SK-N-SH (cell line): Measurements from ENCODE around the gene PCDHA8. TPM values are rescaled to one million over a fixed set of nuclear protein-coding genes. Genes with fewer than 3 reads are reported as not detected.

ENCODE experiments used
- CTCF ChIA-PET: fragments of 300-600, 350-600 bp; formaldehyde crosslinking; extraction: SDS; loops from one replicate; lab custom pipeline; 2021; lab: Yijun Ruan, JAX
- POLR2A ChIA-PET: fragments of 350-600 bp; sonication (Branson Sonifier 250); formaldehyde crosslinking; extraction: SDS; loops from one replicate; lab custom pipeline; 2020; ENCODE audit warnings: antibody characterized with exemption, inconsistent platforms; lab: Yijun Ruan, JAX
- DNase-seq: peaks from one replicate; pipeline ENCODE4 v3.0.0; 2012
- H2AFZ ChIP-seq: fragments of 200-600 bp; sonication (generic); 2 replicates; pipeline ENCODE4 v1.8.1; 2016; ENCODE audit warnings: antibody characterized with exemption, mild to moderate bottlenecking, low read depth
- H3F3A ChIP-seq: fragments of 200-600 bp; sonication (generic); replicated peaks from 2 replicates; pipeline ENCODE3; 2016; ENCODE audit warnings: antibody characterized with exemption, mild to moderate bottlenecking; ENCODE audit not compliant: insufficient read depth
- H3K27ac ChIP-seq, 2 experiments: fragments of 200-500 bp in 1 of 2; fragments of 200-600 bp in 1 of 2; sonication (Bioruptor generic) in 1 of 2; sonication (generic), shearing (Covaris generic) in 1 of 2; 2 replicates each; pipeline versions ENCODE4 v1.5.1 to v1.6.1; 2014 to 2016; ENCODE audit warnings: low read depth in 2 of 2, inconsistent platforms in 1 of 2, low read length in 1 of 2, mild to moderate bottlenecking in 1 of 2, mixed read lengths in 1 of 2
- H3K27me3 ChIP-seq: fragments of 200-600 bp; sonication (generic), shearing (Covaris generic); 2 replicates; pipeline ENCODE4 v1.6.1; 2016; ENCODE audit warnings: mixed run types; ENCODE audit not compliant: insufficient read depth
- H3K36me3 ChIP-seq, 2 experiments: fragments of 200-500 bp in 1 of 2; fragments of 200-600 bp in 1 of 2; sonication (Bioruptor generic) in 1 of 2; sonication (generic) in 1 of 2; replicated peaks in 1 of 2; 2 replicates each; pipeline versions ENCODE3 to v1.5.1; 2014 to 2016; ENCODE audit warnings: low read length in 1 of 2, mild to moderate bottlenecking in 1 of 2; ENCODE audit not compliant: insufficient read depth in 2 of 2, control insufficient read depth in 1 of 2
- H3K4me1 ChIP-seq, 2 experiments: fragments of 200-500 bp in 1 of 2; fragments of 200-600 bp in 1 of 2; sonication (Bioruptor generic) in 1 of 2; sonication (generic), shearing (Covaris generic) in 1 of 2; 2 replicates each; pipeline versions ENCODE4 v1.5.1 to v1.6.1; 2014 to 2016; ENCODE audit warnings: low read depth in 1 of 2, low read length in 1 of 2, mixed run types in 1 of 2; ENCODE audit not compliant: insufficient read depth in 2 of 2, control insufficient read depth in 1 of 2
- H3K4me2 ChIP-seq: fragments of 200-600 bp; sonication (generic), shearing (Covaris generic); 2 replicates; pipeline ENCODE4 v1.6.1; 2017; ENCODE audit warnings: mixed run types
- H3K4me3 ChIP-seq, 2 experiments: fragments of 200-500 bp in 1 of 2; fragments of 200-600 bp in 1 of 2; sonication (Bioruptor generic) in 1 of 2; sonication (generic), shearing (Covaris generic) in 1 of 2; 2 replicates each; pipeline versions ENCODE4 v1.5.1 to v1.8.1; 2014 to 2016; ENCODE audit warnings: low read depth in 2 of 2, inconsistent platforms in 1 of 2, low read length in 1 of 2, mild to moderate bottlenecking in 1 of 2, mixed read lengths in 1 of 2, moderate library complexity in 1 of 2
- H3K79me2 ChIP-seq: fragments of 200-600 bp; sonication (generic); 2 replicates; pipeline ENCODE4 v1.8.1; 2017; ENCODE audit warnings: mild to moderate bottlenecking; ENCODE audit not compliant: insufficient read depth
- H3K9ac ChIP-seq: fragments of 200-600 bp; sonication (generic); 2 replicates; pipeline ENCODE4 v1.6.1; 2017; ENCODE audit warnings: mixed run types
- H3K9me2 ChIP-seq: fragments of 200-600 bp; sonication (generic); 2 replicates; pipeline ENCODE4 v1.6.1; 2017; ENCODE audit warnings: mixed run types
- H3K9me3 ChIP-seq: fragments of 200-600 bp; sonication (generic); 2 replicates; pipeline ENCODE4 v1.6.1; 2017; ENCODE audit warnings: mixed run types, mild to moderate bottlenecking, moderate library complexity
- H4K20me1 ChIP-seq: fragments of 200-600 bp; sonication (generic); 2 replicates; pipeline ENCODE4 v1.6.1; 2017; ENCODE audit warnings: mild to moderate bottlenecking, mixed run types; ENCODE audit not compliant: insufficient read depth
- CHD2 ChIP-seq: fragments of 150-350 bp; IDR thresholded peaks from 2 replicates; pipeline ENCODE4 v1.6.1; 2018; ENCODE audit warnings: low read length; ENCODE audit not compliant: partially characterized antibody
- ELF1 ChIP-seq: IDR thresholded peaks from 2 replicates; pipeline ENCODE4 v1.4.0; 2012
- EP300 ChIP-seq, 2 experiments: IDR thresholded peaks; 2 replicates each; pipeline versions ENCODE4 v1.4.0 to v1.6.1; 2012; ENCODE audit warnings: borderline replicate concordance in 1 of 2, low read depth in 1 of 2, low read length in 1 of 2
- FOXJ3 ChIP-seq: sonication (generic); formaldehyde crosslinking; IDR thresholded peaks from 2 replicates; pipeline ENCODE4 v1.5.1; 2020; ENCODE audit warnings: mild to moderate bottlenecking, missing genetic modification reagents
- FOXM1 ChIP-seq: IDR thresholded peaks from 2 replicates; pipeline ENCODE4 v1.4.0; 2012; ENCODE audit warnings: low read depth, mild to moderate bottlenecking
- GATA2 ChIP-seq: sonication (generic); formaldehyde crosslinking; IDR thresholded peaks from 2 replicates; pipeline ENCODE4 v1.5.0; 2020; ENCODE audit warnings: mild to moderate bottlenecking, missing genetic modification reagents
- JUND ChIP-seq: IDR thresholded peaks from 2 replicates; pipeline ENCODE4 v1.4.0; 2012
- NFIC ChIP-seq: IDR thresholded peaks from 2 replicates; pipeline ENCODE4 v1.4.0; 2012; ENCODE audit warnings: borderline replicate concordance
- POLR2AphosphoS5 ChIP-seq: IDR thresholded peaks from 2 replicates; pipeline ENCODE4 v1.6.1; 2012; ENCODE audit warnings: low read depth, low read length
- RCOR1 ChIP-seq: fragments of 150-350 bp; IDR thresholded peaks from 2 replicates; pipeline ENCODE4 v1.6.1; 2017; ENCODE audit warnings: antibody characterized with exemption, low read length
- REST ChIP-seq: IDR thresholded peaks from 2 replicates; pipeline ENCODE4 v1.6.1; 2012; ENCODE audit warnings: mild to moderate bottlenecking, low read depth, low read length, moderate library complexity
- SIN3A ChIP-seq: IDR thresholded peaks from 2 replicates; pipeline ENCODE4 v1.6.1; 2012; ENCODE audit warnings: low read depth, mild to moderate bottlenecking, low read length, moderate library complexity, borderline replicate concordance
- TAF1 ChIP-seq: IDR thresholded peaks from 2 replicates; pipeline ENCODE4 v1.6.1; 2012; ENCODE audit warnings: low read depth, mild to moderate bottlenecking, low read length, moderate library complexity, borderline replicate concordance
- YY1 ChIP-seq: IDR thresholded peaks from 2 replicates; pipeline ENCODE4 v1.4.0; 2012; ENCODE audit warnings: low read depth, mild to moderate bottlenecking
- WGBS: methylation state at CpG from one replicate; pipeline ENCODE4 v1.1.6; 2017; ENCODE audit warnings: low lambda C conversion rate; 5-methylcytosine and 5-hydroxymethylcytosine counted together
- polyA plus RNA-seq, 3 experiments: library from polyadenylated mRNA; depleted of rRNA; stranded (reverse); fragments of >200 nt; gene quantifications; 2 replicates each; pipeline ENCODE4 v1.2.3, GENCODE V29; 2012
- TF ChIP-seq, protein P1 (sequence below): IDR thresholded peaks from 2 replicates; pipeline ENCODE4 v1.4.0; 2012; ENCODE audit warnings: low read depth, borderline replicate concordance
- TF ChIP-seq, protein P2 (sequence below): IDR thresholded peaks from 2 replicates; pipeline ENCODE4; 2012
- TF ChIP-seq, protein P3 (sequence below): IDR thresholded peaks from 2 replicates; pipeline ENCODE4 v1.4.0; 2012; ENCODE audit warnings: low read depth

PCDHA8 gene
- polyA plus RNA-seq, 1 of the 3 experiments (the other 2 are of a cell fraction): 0.54 TPM

GRCh38 chr5:140840978-140841962 is at the start of gene PCDHA8 (continued):
- peak; percentile 46; the same call in 1 of the 2 replicates for TF ChIP-seq REST
- TF ChIP-seq FOXJ3 (CRISPR knock-in tag): no peak
- no peak for TF ChIP-seq JUND
- no peak for TF ChIP-seq FOXM1
- no peak for TF ChIP-seq EP300 (IDR thresholded peaks at IDR 0.05; ENCODE audit: borderline replicate concordance in 1 of 2, low read depth in 1 of 2, low read length in 1 of 2)
- TF ChIP-seq POLR2AphosphoS5: no peak
- peak; percentile 75 for TF ChIP-seq ELF1
- TF ChIP-seq TAF1: no peak
- peak; percentile 43; the same call in 1 of the 2 replicates for TF ChIP-seq RCOR1
- no peak for TF ChIP-seq SIN3A
- TF ChIP-seq NFIC: no peak
- TF ChIP-seq, protein P1, sequence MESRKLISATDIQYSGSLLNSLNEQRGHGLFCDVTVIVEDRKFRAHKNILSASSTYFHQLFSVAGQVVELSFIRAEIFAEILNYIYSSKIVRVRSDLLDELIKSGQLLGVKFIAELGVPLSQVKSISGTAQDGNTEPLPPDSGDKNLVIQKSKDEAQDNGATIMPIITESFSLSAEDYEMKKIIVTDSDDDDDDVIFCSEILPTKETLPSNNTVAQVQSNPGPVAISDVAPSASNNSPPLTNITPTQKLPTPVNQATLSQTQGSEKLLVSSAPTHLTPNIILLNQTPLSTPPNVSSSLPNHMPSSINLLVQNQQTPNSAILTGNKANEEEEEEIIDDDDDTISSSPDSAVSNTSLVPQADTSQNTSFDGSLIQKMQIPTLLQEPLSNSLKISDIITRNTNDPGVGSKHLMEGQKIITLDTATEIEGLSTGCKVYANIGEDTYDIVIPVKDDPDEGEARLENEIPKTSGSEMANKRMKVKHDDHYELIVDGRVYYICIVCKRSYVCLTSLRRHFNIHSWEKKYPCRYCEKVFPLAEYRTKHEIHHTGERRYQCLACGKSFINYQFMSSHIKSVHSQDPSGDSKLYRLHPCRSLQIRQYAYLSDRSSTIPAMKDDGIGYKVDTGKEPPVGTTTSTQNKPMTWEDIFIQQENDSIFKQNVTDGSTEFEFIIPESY: no peak
- no peak for TF ChIP-seq YY1

GRCh38 chr5:140794595-140795258 is 46.3 kb upstream of the PCDHA8 start, which contains the start of gene PCDHA2:
Gene PCDHA2 (plus strand): TSS chr5:140794852.
- Histone ChIP-seq H3K9me2 (no peaks in the 10 kb centered on the region), H2AFZ (no peak within 1 kb of the TSS), H3K4me3 (peak within 1 kb of the TSS in 1 of 2 experiments; percentile 17; a peak in 1 of 4 replicates), H3F3A (no peaks in the 10 kb centered on the region), H3K9me3 (peaks cover 15% of the 10 kb centered on the region; the same call in 1 of the 2 replicates), H3K9ac (no peak within 1 kb of the TSS), H3K27ac (no peak within 1 kb of the TSS), H3K36me3 (no peaks in the 10 kb centered on the region), H3K4me1 (no peaks in the 10 kb centered on the region), H3K4me2 (no peak within 1 kb of the TSS), H4K20me1 (no peaks in the 10 kb centered on the region), H3K79me2 (no peaks in the 10 kb centered on the region), H3K27me3 (no peaks in the 10 kb centered on the region)
- no peak for DNase-seq
- POLR2A ChIA-PET: no interaction called here
- WGBS: 76% methylated on average over 27 of the region's 27 CpGs
- CTCF ChIA-PET: interaction anchor here (0.6 to 3.7 kb wide), 5 partner anchors 12 to 426 kb away, joined by 3 to 23 read pairs (median 3); partner anchors contain the start of genes PCDHA4, PCDHA5 and PCDHA8
- TF ChIP-seq NFIC (no peak), GATA2 (CRISPR knock-in tag) (no peak), REST (no peak), CHD2 (no peak)
- TF ChIP-seq, protein P2, sequence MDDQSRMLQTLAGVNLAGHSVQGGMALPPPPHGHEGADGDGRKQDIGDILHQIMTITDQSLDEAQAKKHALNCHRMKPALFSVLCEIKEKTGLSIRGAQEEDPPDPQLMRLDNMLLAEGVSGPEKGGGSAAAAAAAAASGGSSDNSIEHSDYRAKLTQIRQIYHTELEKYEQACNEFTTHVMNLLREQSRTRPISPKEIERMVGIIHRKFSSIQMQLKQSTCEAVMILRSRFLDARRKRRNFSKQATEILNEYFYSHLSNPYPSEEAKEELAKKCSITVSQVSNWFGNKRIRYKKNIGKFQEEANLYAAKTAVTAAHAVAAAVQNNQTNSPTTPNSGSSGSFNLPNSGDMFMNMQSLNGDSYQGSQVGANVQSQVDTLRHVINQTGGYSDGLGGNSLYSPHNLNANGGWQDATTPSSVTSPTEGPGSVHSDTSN: no peak
- TF ChIP-seq, protein P3, sequence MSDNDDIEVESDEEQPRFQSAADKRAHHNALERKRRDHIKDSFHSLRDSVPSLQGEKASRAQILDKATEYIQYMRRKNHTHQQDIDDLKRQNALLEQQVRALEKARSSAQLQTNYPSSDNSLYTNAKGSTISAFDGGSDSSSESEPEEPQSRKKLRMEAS: no peak
